ENCODE data around the gene ZBTB47.

GRCh38 chr3:42674146-42674545 is 20.6 kb downstream of the ZBTB47 start:
- TF ChIP-seq CTCF (IDR thresholded peaks at IDR 0.05) (no peak), EZH2 (IDR thresholded peaks at IDR 0.05) (no peak)

Data from neural progenitor cell (in vitro differentiated cells).